Fibroblast of the aortic adventitia (primary cell): ENCODE data around the gene PRRT4. TPM values are rescaled to one million over a fixed set of nuclear protein-coding genes. Genes with fewer than 3 reads are reported as not detected.

Source experiments
- DNase-seq: peaks from one replicate; pipeline ENCODE4 v3.0.0-alpha.2; 2010; ENCODE audit warnings: low read depth
- H3K4me3 ChIP-seq: 2 replicates; pipeline ENCODE4 v1.5.1; 2011; ENCODE audit warnings: low read depth, mild to moderate bottlenecking, control low read depth, low read length, moderate library complexity
- CTCF ChIP-seq: IDR thresholded peaks from 2 replicates; pipeline ENCODE4 v1.5.1; 2011; ENCODE audit warnings: mild to moderate bottlenecking, low read length, control low read depth, inconsistent platforms; ENCODE audit not compliant: insufficient read depth
- total RNA-seq: library from RNA; depleted of rRNA; stranded (reverse); fragments of >200 nt; gene quantifications from 2 replicates; pipeline ENCODE4 v1.2.3, GENCODE V29; 2012; ENCODE audit warnings: low replicate concordance

Gene PRRT4
- total RNA-seq, 1 donor: 0.27 TPM

- no peak for DNase-seq
- H3K4me3 ChIP-seq: no peak overlapping the region
- no peak for TF ChIP-seq CTCF
Measured at GRCh38 chr7:128335730-128336129, 25.8 kb downstream of the PRRT4 start.

GRCh38 chr7:128324368-128324680 is 37.2 kb downstream of the PRRT4 start:
- H3K4me3 ChIP-seq: no peak overlapping the region
- TF ChIP-seq CTCF: no peak
- no peak for DNase-seq

- peak; percentile 53 for DNase-seq
- H3K4me3 ChIP-seq: no peak overlapping the region
Measured at GRCh38 chr7:128323459-128324367, 37.8 kb downstream of the PRRT4 start.

GRCh38 chr7:128323040-128323439 is 38.5 kb downstream of the PRRT4 start:
- no peak for DNase-seq
- H3K4me3 ChIP-seq: no peak overlapping the region
- no peak for TF ChIP-seq CTCF

More at GRCh38 chr7:128323459-128324367, 37.8 kb downstream of the PRRT4 start:
- no peak for TF ChIP-seq CTCF

- TF ChIP-seq CTCF: peak; percentile 59
- no peak overlapping the region for H3K4me3 ChIP-seq
- DNase-seq: peak; percentile 59
Measured at GRCh38 chr7:128322040-128322643, 39.3 kb downstream of the PRRT4 start.

- no peak for TF ChIP-seq CTCF
- no peak for DNase-seq
- no peak overlapping the region for H3K4me3 ChIP-seq
Measured at GRCh38 chr7:128321044-128321422, 40.5 kb downstream of the PRRT4 start.
